Stomach (tissue), 4 donors: ENCODE results near the gene NLGN1.

ENCODE experiments used
- CTCF ChIP-seq, 7 experiments: fragments of 450-650 bp in 4 of 7; fragments of 200-600 bp in 3 of 7; sonication (generic) in 3 of 7; IDR thresholded peaks; one replicate each; pipeline ENCODE4 v1.5.1; 2016 to 2019; ENCODE audit warnings: antibody characterized with exemption in 7 of 7, control low read depth in 2 of 7, mild to moderate bottlenecking in 1 of 7
- EP300 ChIP-seq: sonication (generic); formaldehyde crosslinking; IDR thresholded peaks from one replicate; pipeline ENCODE4 v1.6.1; 2017; ENCODE audit warnings: antibody characterized with exemption
- POLR2AphosphoS5 ChIP-seq, 3 donors: sonication (generic); formaldehyde crosslinking; IDR thresholded peaks; one replicate each; pipeline ENCODE4 v1.6.1; 2016; ENCODE audit warnings: antibody characterized with exemption in 3 of 3

DNA sequence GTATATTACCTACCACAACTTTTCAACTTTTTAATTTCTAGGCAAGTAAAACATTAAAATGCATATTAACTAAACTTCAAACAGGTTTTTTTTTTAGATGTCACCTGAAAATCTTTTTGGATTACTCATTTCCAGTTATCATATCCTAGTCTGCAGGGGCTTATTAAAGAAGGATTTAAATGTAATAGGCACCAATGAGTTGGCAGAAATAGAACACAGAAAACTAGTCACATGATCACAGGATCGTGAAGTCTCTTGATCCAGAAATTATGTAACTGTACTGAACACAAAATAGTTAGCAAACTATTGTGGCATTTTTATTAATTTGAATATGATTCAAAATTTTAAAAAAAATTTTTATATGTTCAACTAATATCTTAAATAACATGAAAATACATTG, 807.2 kb downstream of the NLGN1 start:
- TF ChIP-seq POLR2AphosphoS5 (IDR thresholded peaks at IDR 0.05) (no peak), CTCF (IDR thresholded peaks at IDR 0.05) (no peak), EP300 (no peak)
